Tibial nerve (tissue), 3 donors: ENCODE results near the gene HAGH.

Experiments used
- EP300 ChIP-seq, 2 donors: sonication (generic); formaldehyde crosslinking; IDR thresholded peaks; one replicate each; pipeline ENCODE4 v1.6.1; 2017; ENCODE audit warnings: antibody characterized with exemption in 2 of 2, mild to moderate bottlenecking in 1 of 2
- POLR2A ChIP-seq, 2 donors: fragments of 450-650 bp; IDR thresholded peaks; one replicate each; pipeline ENCODE4 v1.6.1; 2017; ENCODE audit warnings: antibody characterized with exemption in 2 of 2, mild to moderate bottlenecking in 2 of 2, moderate library complexity in 2 of 2

DNA sequence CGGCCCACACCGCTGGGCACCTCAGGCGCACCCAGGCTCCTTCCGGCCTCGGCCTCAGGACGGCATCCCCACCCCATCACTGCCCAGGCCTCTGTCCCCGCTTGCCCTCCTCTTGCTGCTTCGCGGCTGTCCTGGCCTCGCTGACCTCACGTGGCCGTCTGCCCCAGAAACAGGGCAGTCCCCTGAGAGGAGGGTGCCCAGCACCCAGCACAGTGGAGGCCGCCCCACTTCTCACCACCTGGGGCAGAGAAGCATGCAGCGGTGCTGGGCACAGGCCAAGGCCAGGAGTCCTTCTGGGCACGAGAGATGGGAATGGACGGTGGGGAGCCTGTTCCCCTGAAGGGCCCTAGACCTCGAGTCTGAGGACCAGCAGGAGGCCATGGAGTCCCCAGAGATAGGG is 8.9 kb downstream of the HAGH start:
- TF ChIP-seq EP300 (IDR thresholded peaks at IDR 0.05) (no peak), POLR2A (IDR thresholded peaks at IDR 0.05) (no peak)
